ENCODE results near the gene TC2N. TPM values are rescaled to one million over a fixed set of nuclear protein-coding genes. Genes with fewer than 3 reads are reported as not detected.

The TC2N gene
- total RNA-seq, 4 donors from 2014 or later = 3.2 to 11.9 (median 7.2) TPM

- in situ Hi-C loops (cut with MboI; ENCODE audit: low sequenced_read_pairs in 4 of 4) = no loop called here
- no peaks in the 10 kb centered on the region for H3K36me3 ChIP-seq
- H3K4me3 ChIP-seq = peak overlapping the region; percentile 42 to 56 (median 54)
- no peaks in the 10 kb centered on the region for H3K9me3 ChIP-seq
- peak; percentile 43 to 58 for DNase-seq
- ATAC-seq = peak; percentile 79 to 80
- TF ChIP-seq CTCF (IDR thresholded peaks at IDR 0.05 in 4 of 5, conservative IDR thresholded peaks at IDR 0.05 in 1 of 5) (no peak), POLR2A (IDR thresholded peaks at IDR 0.05) (peak; percentile 24 to 48)
- peaks cover 19 to 31% (median 26%) of the 10 kb centered on the region in 3 donors for H3K27me3 ChIP-seq
- intact Hi-C loops (cut with DNase I; ENCODE audit: low total_unique reads) = no loop called here
- H3K27ac ChIP-seq = peak overlapping the region; percentile 58 to 71 (median 68)
- peaks cover 0 to 5% of the 10 kb centered on the region in 2 donors for H3K4me1 ChIP-seq
Observed at GRCh38 chr14:91835920-91836843, 31.2 kb downstream of the TC2N start.

DNA sequence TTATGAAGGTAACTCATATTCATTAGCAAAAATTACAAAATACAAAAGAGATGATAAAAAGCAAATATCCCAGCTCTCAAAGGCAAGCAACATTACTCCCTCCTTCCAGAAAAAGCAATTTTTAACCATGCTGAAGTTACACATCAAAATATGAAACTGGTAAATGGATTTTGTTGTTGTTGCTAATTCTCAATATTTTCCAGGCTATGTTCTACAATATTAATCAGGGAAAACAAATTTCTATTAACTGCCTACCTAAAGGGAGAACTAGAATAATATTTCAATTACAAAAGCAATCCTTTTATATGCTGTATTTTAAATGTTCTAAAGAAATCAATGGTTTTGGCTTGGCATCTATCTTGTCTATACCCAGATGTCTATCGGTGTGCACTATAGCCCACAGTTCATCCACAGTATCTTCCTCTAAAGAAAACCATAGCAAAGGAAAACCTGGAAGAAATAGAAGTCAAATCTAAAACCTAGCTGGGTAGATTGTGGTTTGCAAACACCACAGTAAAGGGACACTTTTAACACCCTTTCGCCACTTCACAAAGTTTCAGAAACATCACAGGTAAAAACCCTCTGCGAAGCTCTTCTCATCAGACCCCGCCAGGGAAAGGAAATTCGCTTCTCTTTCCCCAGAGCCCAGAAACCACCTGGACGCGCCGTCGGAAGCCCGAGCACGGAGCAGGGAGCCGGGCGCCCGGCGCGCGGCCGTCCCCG lies 32.0 kb downstream of the TC2N start:
- H3K36me3 ChIP-seq = no peaks in the 10 kb centered on the region
- TF ChIP-seq POLR2A (IDR thresholded peaks at IDR 0.05) = no peak
- no peak for TF ChIP-seq CTCF (IDR thresholded peaks at IDR 0.05 in 4 of 5, conservative IDR thresholded peaks at IDR 0.05 in 1 of 5)
- H3K27ac ChIP-seq = peak overlapping the region; percentile 58 to 71 (median 68)
- no peak for DNase-seq
- H3K9me3 ChIP-seq = no peaks in the 10 kb centered on the region
- peaks cover 19 to 31% (median 26%) of the 10 kb centered on the region in 3 donors for H3K27me3 ChIP-seq
- H3K4me3 ChIP-seq = peak overlapping the region; percentile 42 to 56 (median 54)
- H3K4me1 ChIP-seq = peaks cover 0 to 5% of the 10 kb centered on the region in 2 donors
- in situ Hi-C loops (cut with MboI; ENCODE audit: low sequenced_read_pairs in 4 of 4) (no loop called here), intact Hi-C loops (cut with DNase I; ENCODE audit: low total_unique reads) (no loop called here)
- peak in 1 of 2 donors; percentile 39 for ATAC-seq

DNA sequence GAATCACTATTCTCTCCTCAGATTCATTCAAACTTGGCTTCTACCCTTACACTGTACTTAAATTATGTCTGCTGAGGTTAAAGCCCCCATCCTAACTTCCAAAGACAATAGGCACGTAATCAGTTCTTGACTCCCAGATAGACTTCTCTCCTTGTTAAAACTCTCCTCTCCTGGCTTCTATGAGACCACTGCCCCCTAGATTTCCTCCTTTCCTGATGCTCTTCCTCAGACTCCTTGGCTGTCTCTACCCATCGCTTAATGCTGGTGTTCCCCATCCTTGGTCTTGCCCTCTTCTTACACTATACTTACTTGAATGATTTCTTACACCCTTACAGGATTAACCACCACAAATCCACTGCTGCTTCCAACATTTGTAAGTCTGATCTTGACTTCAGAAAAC lies 32.8 kb downstream of the TC2N start:
- in situ Hi-C loops (cut with MboI; ENCODE audit: low sequenced_read_pairs in 4 of 4) (no loop called here), intact Hi-C loops (cut with DNase I; ENCODE audit: low total_unique reads) (no loop called here)
- H3K4me3 ChIP-seq = peak overlapping the region in 1 of 4 donors; percentile 55
- DNase-seq = no peak
- ATAC-seq = no peak
- TF ChIP-seq CTCF (IDR thresholded peaks at IDR 0.05 in 4 of 5, conservative IDR thresholded peaks at IDR 0.05 in 1 of 5) = no peak
- no peak for TF ChIP-seq POLR2A (IDR thresholded peaks at IDR 0.05)
- no peak overlapping the region for H3K27ac ChIP-seq
- peaks cover 19 to 31% (median 26%) of the 10 kb centered on the region in 3 donors for H3K27me3 ChIP-seq
- no peaks in the 10 kb centered on the region for H3K36me3 ChIP-seq
- H3K4me1 ChIP-seq = peaks cover 0 to 5% of the 10 kb centered on the region in 2 donors
- no peaks in the 10 kb centered on the region for H3K9me3 ChIP-seq

- Histone ChIP-seq H3K36me3 (no peaks in the 10 kb centered on the region), H3K4me1 (no peaks in the 10 kb centered on the region), H3K9me3 (no peaks in the 10 kb centered on the region), H3K4me3 (no peak overlapping the region), H3K27me3 (peaks cover 9 to 17% (median 10%) of the 10 kb centered on the region in 3 donors), H3K27ac (no peak overlapping the region)
- ATAC-seq (no peak), DNase-seq (no peak)
- TF ChIP-seq POLR2A (IDR thresholded peaks at IDR 0.05) = no peak
- no peak for TF ChIP-seq CTCF (IDR thresholded peaks at IDR 0.05 in 4 of 5, conservative IDR thresholded peaks at IDR 0.05 in 1 of 5)
- in situ Hi-C loops (cut with MboI; ENCODE audit: low sequenced_read_pairs in 4 of 4) (no loop called here), intact Hi-C loops (cut with DNase I; ENCODE audit: low total_unique reads) (no loop called here)
Observed at GRCh38 chr14:91831337-91831736, 36.0 kb downstream of the TC2N start.
